ENCODE data around the gene ATP2B2. TPM values are rescaled to one million over a fixed set of nuclear protein-coding genes. Genes with fewer than 3 reads are reported as not detected.

The ATP2B2 gene
- total and polyA plus RNA-seq, 2 of the 8 experiments (the other 6 are each of a cell fraction or from before 2014, with no cell fraction given): 0.14 to 1.2 TPM

- no peak overlapping the region for H2AK5ac ChIP-seq (ENCODE audit: low read depth, low read length)
- no peak overlapping the region for H2BK5ac ChIP-seq (ENCODE audit: low read depth, low read length)
- no peak overlapping the region for H3K56ac ChIP-seq (replicated peaks; ENCODE audit: insufficient read length, low read depth, low read length)
- no peaks in the 10 kb centered on the region for H3K9me3 ChIP-seq (ENCODE audit: insufficient read depth in 2 of 2, low read depth in 1 of 2, low read length in 1 of 2)
- H3K9ac ChIP-seq (replicated peaks in 1 of 4; ENCODE audit: extremely low read depth in 1 of 4, low read depth in 3 of 4, low read length in 3 of 4): no peak overlapping the region
- CTCF ChIA-PET (ENCODE audit: partially characterized antibody): interaction anchor here (0.9 to 2.7 kb wide), 9 partner anchors 9 to 90 kb away, joined by 3 to 15 read pairs (median 5); partner anchors contain the start of gene SEC13
- no peak overlapping the region for H2BK120ac ChIP-seq (replicated peaks; ENCODE audit: low read depth, low read length)
- no peaks in the 10 kb centered on the region for H3K36me3 ChIP-seq (ENCODE audit: control insufficient read depth in 2 of 4, insufficient read depth in 4 of 4, low read length in 3 of 4)
- no peak overlapping the region for H4K91ac ChIP-seq (replicated peaks; ENCODE audit: insufficient read length, low read length)
- no peaks in the 10 kb centered on the region for H3K79me2 ChIP-seq (ENCODE audit: control insufficient read depth in 1 of 2, insufficient read depth in 2 of 2, low read length in 2 of 2)
- H4K5ac ChIP-seq (ENCODE audit: insufficient read length, low read depth, low read length): no peak overlapping the region
- H3K27ac ChIP-seq (ENCODE audit: low read depth, low read length): no peak overlapping the region
- H3K4me3 ChIP-seq (ENCODE audit: extremely low read depth in 1 of 4, insufficient read depth in 2 of 4, low read depth in 3 of 4, low read length in 4 of 4): no peak overlapping the region
- no peaks in the 10 kb centered on the region; a peak in 2 of 7 replicates for H3K27me3 ChIP-seq (replicated peaks in 1 of 4; ENCODE audit: control insufficient read depth in 3 of 4, extremely low read depth in 1 of 4, insufficient read depth in 3 of 4, low read length in 3 of 4)
- H2BK12ac ChIP-seq (ENCODE audit: low read depth, low read length): peak overlapping the region; percentile 60; the same call in 1 of the 2 replicates
- no peak overlapping the region for H3K4ac ChIP-seq (replicated peaks; ENCODE audit: insufficient read length, low read depth, low read length)
- H3K14ac ChIP-seq (ENCODE audit: insufficient read length): no peak overlapping the region
- H3K4me2 ChIP-seq (ENCODE audit: insufficient read depth in 1 of 2, low read depth in 2 of 2, low read length in 2 of 2): no peak overlapping the region
- POLR2A ChIA-PET (ENCODE audit: partially characterized antibody): no interaction called here
- no peak overlapping the region for H2BK15ac ChIP-seq (ENCODE audit: low read length)
- H2AFZ ChIP-seq (ENCODE audit: low read length): no peak overlapping the region
- no peaks in the 10 kb centered on the region for H4K20me1 ChIP-seq (replicated peaks in 1 of 2; ENCODE audit: control insufficient read depth in 1 of 2, insufficient read depth in 2 of 2, low read length in 2 of 2)
- no peak overlapping the region for H2BK20ac ChIP-seq (ENCODE audit: low read length)
- H3K23me2 ChIP-seq (ENCODE audit: low read depth, low read length): no peaks in the 10 kb centered on the region
- H3K79me1 ChIP-seq (ENCODE audit: low read depth, low read length): no peaks in the 10 kb centered on the region
- no peak overlapping the region for H3K23ac ChIP-seq (ENCODE audit: insufficient read length)
- no peak for DNase-seq (ENCODE audit: low read depth in 1 of 2, low spot score in 2 of 2)
- WGBS, 2 experiments (ENCODE audit: extremely low coverage in 1 of 2, insufficient coverage in 1 of 2, insufficient read length in 1 of 2, insufficient replicate concordance in 2 of 2, low coverage in 1 of 2, low lambda C conversion rate in 2 of 2, missing lambda C conversion rate in 1 of 2): 89% methylated on average over 7 of the region's 7 CpGs; no CpG with 5 or more reads in 1 of the 2 experiments
- FAIRE-seq: no peak
- peaks cover 0 to 5% (median 2%) of the 10 kb centered on the region in 4 experiments; a peak in 5 of 7 replicates for H3K4me1 ChIP-seq (replicated peaks in 1 of 4; ENCODE audit: control insufficient read depth in 3 of 4, insufficient read depth in 4 of 4, low read length in 3 of 4)
- H3K18ac ChIP-seq (ENCODE audit: extremely low read depth, low read length): no peak overlapping the region
- H4K8ac ChIP-seq (ENCODE audit: extremely low read depth, insufficient read depth, low read length): no peak overlapping the region; the same call in 1 of the 2 replicates
- TF ChIP-seq, protein P1, sequence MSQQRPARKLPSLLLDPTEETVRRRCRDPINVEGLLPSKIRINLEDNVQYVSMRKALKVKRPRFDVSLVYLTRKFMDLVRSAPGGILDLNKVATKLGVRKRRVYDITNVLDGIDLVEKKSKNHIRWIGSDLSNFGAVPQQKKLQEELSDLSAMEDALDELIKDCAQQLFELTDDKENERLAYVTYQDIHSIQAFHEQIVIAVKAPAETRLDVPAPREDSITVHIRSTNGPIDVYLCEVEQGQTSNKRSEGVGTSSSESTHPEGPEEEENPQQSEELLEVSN (IDR thresholded peaks at IDR 0.05): no peak
- TF ChIP-seq RXRA (IDR thresholded peaks at IDR 0.05; ENCODE audit: insufficient read depth, low read depth, low read length) (no peak), KDM1A (IDR thresholded peaks at IDR 0.05; ENCODE audit: borderline replicate concordance, low read length) (no peak), HDAC6 (IDR thresholded peaks at IDR 0.05; ENCODE audit: low read depth, low read length) (no peak), SUZ12 (IDR thresholded peaks at IDR 0.05; ENCODE audit: low read length) (no peak), KDM4A (IDR thresholded peaks at IDR 0.05; ENCODE audit: low read depth, low read length, severe bottlenecking) (no peak), SIRT6 (IDR thresholded peaks at IDR 0.05; ENCODE audit: low read length) (no peak), JUN (IDR thresholded peaks at IDR 0.05; ENCODE audit: low read depth, low read length) (no peak), TEAD4 (IDR thresholded peaks at IDR 0.05; ENCODE audit: low read depth, low read length) (no peak), BCL11A (IDR thresholded peaks at IDR 0.05; ENCODE audit: low read depth in 2 of 2, low read length in 2 of 2) (no peak), CTBP2 (IDR thresholded peaks at IDR 0.05; ENCODE audit: borderline replicate concordance, insufficient read depth, insufficient read length, low read length) (no peak)
Observed at GRCh38 chr3:10379961-10380360, 125.4 kb downstream of the ATP2B2 start.

Measured in H1 (cell line).